ENCODE measurements around the gene GPRC5D.

Gene GPRC5D

GRCh38 chr12:12979731-12980259 lies 27.8 kb upstream of the GPRC5D start:
- DNase-seq (ENCODE audit: low spot score): peak; percentile 89

GRCh38 chr12:12979126-12979525 lies 27.2 kb upstream of the GPRC5D start:
- DNase-seq (ENCODE audit: low spot score): no peak

GRCh38 chr12:12977231-12977630 lies 25.3 kb upstream of the GPRC5D start:
- no peak for DNase-seq (ENCODE audit: low spot score)

- DNase-seq (ENCODE audit: low spot score): peak; percentile 81
Measured at GRCh38 chr12:12976366-12976765, 24.4 kb upstream of the GPRC5D start.

GRCh38 chr12:12975322-12976077 lies 23.5 kb upstream of the GPRC5D start:
- DNase-seq (ENCODE audit: low spot score): peak; percentile 54

GRCh38 chr12:12974211-12974610 lies 22.2 kb upstream of the GPRC5D start:
- DNase-seq (ENCODE audit: low spot score): no peak

- no peak for DNase-seq (ENCODE audit: low spot score)
Measured at GRCh38 chr12:12973019-12973418, 21.0 kb upstream of the GPRC5D start.

- DNase-seq (ENCODE audit: low spot score): no peak
Measured at GRCh38 chr12:12965836-12966235, 13.9 kb upstream of the GPRC5D start.

GRCh38 chr12:12964255-12964654 lies 12.3 kb upstream of the GPRC5D start:
- no peak for DNase-seq (ENCODE audit: low spot score)

- no peak for DNase-seq (ENCODE audit: low spot score)
Measured at GRCh38 chr12:12960639-12961209, 8.8 kb upstream of the GPRC5D start.

- DNase-seq (ENCODE audit: low spot score): no peak
Measured at GRCh38 chr12:12958886-12959285, 6.9 kb upstream of the GPRC5D start.

GRCh38 chr12:12954878-12955625 lies 3.1 kb upstream of the GPRC5D start:
- no peak for DNase-seq (ENCODE audit: low spot score)

- peak; percentile 20 for DNase-seq (ENCODE audit: low spot score)
Measured at GRCh38 chr12:12954356-12954755, 2.4 kb upstream of the GPRC5D start.

GRCh38 chr12:12951504-12951903 lies 466 bp downstream of the GPRC5D start:
- no peak for DNase-seq (ENCODE audit: low spot score)

- no peak for DNase-seq (ENCODE audit: low spot score)
Measured at GRCh38 chr12:12947902-12948301, 4.1 kb downstream of the GPRC5D start.

GRCh38 chr12:12946686-12947355 lies 5.1 kb downstream of the GPRC5D start:
- peak; percentile 70 for DNase-seq (ENCODE audit: low spot score)

GRCh38 chr12:12945591-12945990 lies 6.4 kb downstream of the GPRC5D start:
- no peak for DNase-seq (ENCODE audit: low spot score)

GRCh38 chr12:12943586-12944260 lies 8.2 kb downstream of the GPRC5D start:
- DNase-seq (ENCODE audit: low spot score): peak; percentile 58

GRCh38 chr12:12941450-12942350 lies 10.3 kb downstream of the GPRC5D start:
- DNase-seq (ENCODE audit: low spot score): no peak

GRCh38 chr12:12939888-12940287 lies 12.1 kb downstream of the GPRC5D start:
- DNase-seq (ENCODE audit: low spot score): no peak

GRCh38 chr12:12938541-12938940 lies 13.4 kb downstream of the GPRC5D start:
- no peak for DNase-seq (ENCODE audit: low spot score)
